T-helper 1 cell (primary cell): Measurements from ENCODE around the gene EZH2.

Experiments used
- DNase-seq, 5 donors: peaks; one replicate each; pipeline ENCODE4 v3.0.0-alpha.2; 2012 to 2020

EZH2 gene

DNA sequence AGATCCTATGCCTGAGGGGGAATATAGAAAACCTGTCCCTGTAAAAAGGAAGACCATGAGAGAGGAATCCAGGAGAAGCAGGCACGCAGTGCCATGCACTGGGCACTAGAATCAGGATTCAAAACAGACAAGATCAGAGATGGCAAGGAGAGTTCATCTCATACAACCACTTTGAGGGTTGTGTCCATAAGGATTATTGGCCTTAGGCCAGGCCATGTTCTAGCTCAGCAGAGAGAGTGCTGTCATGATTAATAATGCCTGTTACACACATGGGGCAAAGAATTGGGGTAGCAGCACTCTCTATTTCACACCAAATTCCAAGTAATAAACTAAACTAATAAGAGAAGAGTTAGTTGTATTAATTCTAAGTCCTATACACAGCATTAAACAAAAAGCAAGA lies 29.1 kb downstream of the EZH2 start:
- DNase-seq = no peak

DNA sequence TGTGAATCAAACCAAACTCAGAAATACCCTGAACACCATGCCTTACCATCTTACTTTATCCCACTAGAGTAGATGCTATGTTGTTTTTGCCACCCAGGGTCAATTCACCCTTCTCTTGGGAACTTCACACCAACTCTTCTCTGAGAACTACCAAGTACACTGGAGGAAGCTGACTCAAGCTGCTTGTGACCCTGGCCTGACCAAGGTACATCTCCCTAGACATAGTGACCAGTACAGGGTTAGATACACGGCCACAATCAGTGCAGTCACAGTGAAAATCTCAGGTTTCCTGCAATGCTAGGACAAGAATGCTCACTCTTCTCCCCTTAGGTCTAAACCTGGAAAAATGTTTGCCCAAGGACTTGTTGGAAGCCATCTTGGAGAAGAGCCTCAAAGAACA lies 31.8 kb downstream of the EZH2 start:
- no peak for DNase-seq

- no peak for DNase-seq
These were observed 33.5 kb downstream of the EZH2 start for GRCh38 chr7:148850564-148850963.

DNA sequence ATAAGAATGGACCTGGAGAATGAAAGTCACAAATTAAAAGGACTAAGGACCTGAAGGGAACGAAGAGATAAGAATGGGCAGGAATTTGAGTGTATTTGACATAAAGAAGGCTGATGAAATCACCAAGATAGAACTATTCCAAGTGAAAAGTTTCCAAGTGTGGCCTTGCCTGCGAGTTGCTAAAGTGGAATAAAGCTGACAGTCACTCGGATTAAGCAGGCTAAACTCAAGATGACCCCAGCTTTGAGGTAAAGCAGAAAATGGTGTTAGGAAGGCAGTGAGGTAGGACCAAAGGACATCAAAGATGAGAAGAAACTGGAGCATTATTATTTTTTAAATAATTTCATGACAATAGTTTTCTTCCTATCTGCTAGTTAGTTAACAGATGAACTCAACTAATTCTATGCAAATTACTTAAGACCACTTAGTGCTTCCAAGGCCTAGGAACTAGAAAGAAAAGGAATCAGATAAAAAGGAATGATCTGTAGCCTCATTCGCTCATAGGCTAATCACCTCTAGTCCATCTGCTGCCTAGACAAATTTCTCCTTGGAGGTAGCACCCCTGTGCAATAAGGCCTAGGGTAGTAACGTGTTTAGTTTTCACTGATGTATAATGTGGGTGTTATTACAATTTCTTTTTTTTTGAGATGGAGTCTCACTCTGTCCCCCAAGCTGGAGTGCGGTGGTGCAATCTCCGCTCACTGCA lies 34.5 kb downstream of the EZH2 start:
- no peak for DNase-seq

GRCh38 chr7:148847815-148848734 lies 36.0 kb downstream of the EZH2 start:
- no peak for DNase-seq

- peak in 1 of 5 donors; percentile 67 for DNase-seq
These were observed 45.2 kb downstream of the EZH2 start for GRCh38 chr7:148838905-148839304.

DNA sequence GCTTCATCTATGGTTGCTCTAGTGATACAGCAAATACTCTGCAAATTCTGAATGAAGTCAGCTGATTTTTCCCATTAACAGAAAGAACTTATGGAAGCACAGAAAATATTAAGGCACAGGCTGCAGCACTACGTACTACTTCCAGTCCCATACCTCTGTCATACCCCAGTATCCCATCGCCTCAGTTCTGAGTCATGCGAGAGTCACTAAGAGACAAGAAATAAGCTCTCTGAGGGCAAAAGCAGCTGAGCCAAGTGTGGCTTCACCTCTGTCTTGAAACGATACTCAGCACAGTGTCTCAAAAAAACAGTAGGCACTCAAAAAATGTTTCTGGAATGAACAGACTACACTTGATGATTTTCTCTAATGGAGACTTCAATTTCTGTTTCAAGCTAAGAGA lies 48.2 kb downstream of the EZH2 start:
- DNase-seq = no peak

- DNase-seq = no peak
These were observed 49.5 kb downstream of the EZH2 start for GRCh38 chr7:148834605-148835004.

GRCh38 chr7:148831782-148832181 lies 52.3 kb downstream of the EZH2 start:
- DNase-seq = no peak

DNA sequence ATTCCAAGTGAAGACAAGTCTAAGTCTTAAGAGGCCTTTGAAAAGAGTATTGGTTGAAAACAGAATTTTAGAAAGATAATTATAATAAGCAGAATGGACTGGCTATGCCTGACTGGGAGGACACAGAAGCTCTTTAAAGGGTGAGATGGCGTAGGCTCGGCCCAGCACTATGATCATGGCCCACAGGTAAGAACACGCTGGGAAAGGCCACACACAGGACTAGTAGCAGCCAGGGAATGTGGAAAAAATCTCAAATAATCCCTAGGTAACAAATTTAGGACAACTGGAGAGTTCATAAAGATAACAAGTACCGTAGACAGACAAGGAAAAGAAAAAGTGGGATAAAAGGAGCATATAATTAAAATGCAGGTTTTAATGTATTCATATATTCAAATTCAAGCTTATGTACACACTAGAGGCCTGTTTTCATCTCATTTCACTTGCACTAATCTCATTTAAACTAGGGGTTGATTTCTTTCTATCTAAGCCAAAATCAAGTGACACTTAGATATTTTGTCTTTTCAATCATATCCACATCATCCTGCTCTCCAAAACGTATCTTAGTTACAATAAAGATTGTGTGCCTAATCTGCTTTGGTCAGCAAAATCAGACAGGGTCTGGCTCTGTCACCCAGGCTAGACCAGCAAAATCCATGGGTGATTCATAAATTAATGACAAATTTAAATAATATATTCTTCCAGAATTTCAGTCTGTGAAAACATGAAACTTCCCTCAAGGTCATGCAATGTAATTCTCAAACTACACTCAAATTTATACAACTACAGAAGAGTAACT lies 53.0 kb downstream of the EZH2 start:
- DNase-seq = no peak

- no peak for DNase-seq
These were observed 55.1 kb downstream of the EZH2 start for GRCh38 chr7:148828965-148829364.

DNA sequence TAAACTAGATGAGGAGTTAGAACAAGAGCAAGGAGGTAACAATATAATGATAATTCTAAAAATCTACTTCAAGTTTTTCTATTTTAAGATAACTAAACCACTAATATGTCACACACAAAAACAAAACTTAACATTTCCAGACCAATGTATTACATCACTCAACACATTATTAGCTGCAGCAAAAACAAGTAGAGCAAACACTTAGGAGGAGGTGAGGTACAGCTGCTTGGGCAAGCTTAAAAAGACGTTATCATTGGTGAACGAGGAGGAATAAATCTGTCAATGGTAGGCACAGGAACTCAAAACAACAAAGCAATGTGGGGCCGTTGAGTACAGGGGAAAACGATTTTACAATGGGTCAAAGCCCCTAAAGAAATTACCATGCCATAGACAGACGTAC lies 58.8 kb downstream of the EZH2 start:
- DNase-seq = no peak

DNA sequence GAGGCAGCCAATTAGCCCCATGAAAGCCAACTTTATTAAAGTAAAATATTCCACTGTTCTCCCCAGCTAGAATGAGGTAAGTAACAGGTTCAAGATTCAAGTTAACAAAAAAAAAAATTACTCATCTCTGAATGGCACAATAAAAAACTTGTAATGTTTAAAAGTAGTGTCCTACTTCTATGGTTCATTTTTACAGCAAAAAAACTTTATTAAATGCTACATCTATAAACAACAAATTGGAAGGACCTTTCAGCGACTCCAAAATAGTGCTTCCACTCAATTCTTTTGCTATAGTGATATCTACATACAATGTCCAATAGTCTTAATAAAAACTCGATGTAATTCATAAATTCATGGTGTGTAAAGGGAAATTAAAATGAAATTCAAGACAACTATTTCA lies 59.2 kb downstream of the EZH2 start:
- DNase-seq = no peak

- DNase-seq = no peak
These were observed 62.7 kb downstream of the EZH2 start for GRCh38 chr7:148821422-148821821.

DNA sequence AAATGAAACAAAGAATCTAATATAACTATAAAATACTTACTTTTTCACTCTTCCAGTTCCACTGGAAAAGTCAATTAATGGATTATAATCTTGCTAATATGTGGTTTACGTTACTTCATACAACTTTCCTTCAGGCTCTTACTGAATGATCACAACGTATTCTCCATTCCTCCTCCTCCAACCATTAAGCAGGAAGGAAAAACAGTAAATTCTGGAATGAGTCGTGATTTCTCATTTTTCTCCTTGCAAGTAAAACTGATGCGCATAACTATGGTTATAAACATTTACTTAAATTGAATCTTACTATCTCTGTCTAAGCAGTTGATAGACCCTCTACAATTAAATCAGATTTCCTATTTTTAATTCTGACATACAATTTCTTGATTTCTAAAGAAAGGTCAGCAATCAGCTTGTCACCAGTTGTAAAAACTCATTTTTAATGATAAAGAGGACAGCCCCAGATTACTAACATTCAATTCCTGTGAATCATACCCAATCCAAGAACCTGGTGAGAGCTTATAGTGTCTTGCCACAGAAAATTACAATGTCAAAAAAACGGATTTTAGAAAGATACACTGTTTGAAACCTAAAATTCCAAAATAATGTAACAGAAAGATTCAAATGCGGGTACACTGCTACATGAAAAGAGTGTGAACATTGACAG lies 64.3 kb downstream of the EZH2 start:
- no peak for DNase-seq

DNA sequence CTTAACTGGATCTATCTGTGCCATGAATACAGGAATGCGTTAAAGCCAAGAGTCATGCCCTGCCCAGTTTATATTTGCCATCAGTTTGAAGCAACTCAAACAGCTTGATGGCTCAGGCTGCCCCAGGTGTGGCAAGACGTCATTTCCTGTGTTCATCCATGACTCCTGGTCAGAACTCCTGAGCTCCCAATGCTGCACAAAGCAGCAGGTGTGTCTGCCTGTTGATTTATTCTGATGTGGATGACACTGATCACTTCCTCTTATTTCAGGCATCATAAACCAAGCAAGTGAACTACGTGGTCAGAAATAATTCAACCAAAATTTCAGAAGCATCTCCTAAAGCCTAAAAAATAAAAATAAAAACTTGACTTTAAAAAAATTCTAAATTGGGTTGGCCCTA lies 68.5 kb downstream of the EZH2 start:
- DNase-seq = no peak

- DNase-seq = no peak
These were observed 69.0 kb downstream of the EZH2 start for GRCh38 chr7:148814922-148815559.

- DNase-seq = no peak
These were observed 70.2 kb downstream of the EZH2 start for GRCh38 chr7:148813890-148814289.

DNA sequence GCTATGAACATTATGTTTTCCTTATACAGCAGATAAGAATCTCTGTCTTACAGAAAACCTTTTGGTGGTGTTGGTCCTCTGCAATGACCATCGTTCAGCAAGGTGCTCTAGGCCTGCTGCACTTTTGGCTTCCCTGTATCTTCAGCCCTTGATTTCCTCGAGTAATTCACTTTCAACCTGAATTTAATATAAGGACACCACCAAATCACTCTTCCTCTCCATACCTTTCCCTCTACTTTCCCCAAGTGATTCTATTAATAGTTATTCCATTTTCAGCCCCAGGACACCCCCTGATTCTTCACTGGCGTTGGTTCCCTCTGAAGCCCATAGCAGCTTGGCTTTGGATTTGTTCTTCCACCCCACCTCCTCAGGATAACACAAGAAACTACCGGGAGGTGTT lies 72.2 kb downstream of the EZH2 start:
- DNase-seq = no peak

- no peak for DNase-seq
These were observed 74.2 kb downstream of the EZH2 start for GRCh38 chr7:148809856-148810255.

- DNase-seq = no peak
These were observed 76.7 kb downstream of the EZH2 start for GRCh38 chr7:148807436-148807835.

GRCh38 chr7:148806187-148806586 lies 77.9 kb downstream of the EZH2 start:
- DNase-seq = no peak
